ENCODE results near the gene CGNL1.

Gene CGNL1

GRCh38 chr15:57503911-57504598, 127.8 kb downstream of the CGNL1 start:
- no peak for DNase-seq

DNA sequence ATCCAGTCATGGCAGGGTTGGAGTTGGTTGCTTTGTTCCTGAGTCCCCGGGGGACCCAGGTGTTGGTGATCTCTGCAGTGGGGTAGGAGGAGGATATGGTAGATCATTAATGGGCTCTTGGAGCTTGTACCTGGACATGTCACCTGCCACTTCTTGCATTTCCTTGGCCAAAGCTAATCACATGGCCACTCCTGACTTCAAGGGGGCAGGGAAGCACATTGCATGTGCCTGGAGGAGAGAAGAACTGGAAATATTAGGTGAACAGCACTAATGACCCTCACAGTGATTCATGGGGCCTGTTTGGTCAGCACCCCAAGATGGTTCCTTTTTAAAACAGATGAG, 128.3 kb downstream of the CGNL1 start:
- DNase-seq = no peak

GRCh38 chr15:57505056-57505715, 128.9 kb downstream of the CGNL1 start:
- no peak for DNase-seq

GRCh38 chr15:57505949-57506391, 129.7 kb downstream of the CGNL1 start:
- no peak for DNase-seq

GRCh38 chr15:57506422-57506821, 130.1 kb downstream of the CGNL1 start:
- no peak for DNase-seq

DNA sequence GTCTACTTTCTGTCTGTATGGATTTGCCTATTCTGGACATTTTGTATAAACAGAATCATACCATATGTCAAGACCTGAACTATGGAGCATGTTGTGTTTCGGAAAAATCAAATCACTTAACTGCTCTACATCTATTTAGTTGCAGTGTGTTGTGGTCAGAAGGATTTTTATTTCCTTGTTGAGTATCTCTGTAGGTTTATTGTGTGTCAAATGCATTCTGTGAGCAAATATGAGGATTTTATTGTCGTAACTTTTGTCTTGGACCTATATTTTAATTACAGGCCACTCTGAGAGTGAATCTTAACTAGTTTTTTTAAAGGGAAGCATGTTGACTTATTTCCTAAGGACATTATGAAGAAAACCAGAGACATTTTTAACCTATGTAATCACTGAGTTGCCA, 130.8 kb downstream of the CGNL1 start:
- no peak for DNase-seq

GRCh38 chr15:57509126-57509525, 132.8 kb downstream of the CGNL1 start:
- no peak for DNase-seq

- no peak for DNase-seq
These were observed 133.7 kb downstream of the CGNL1 start for GRCh38 chr15:57509965-57510364.

- DNase-seq = no peak
These were observed 134.3 kb downstream of the CGNL1 start for GRCh38 chr15:57510647-57511046.

DNA sequence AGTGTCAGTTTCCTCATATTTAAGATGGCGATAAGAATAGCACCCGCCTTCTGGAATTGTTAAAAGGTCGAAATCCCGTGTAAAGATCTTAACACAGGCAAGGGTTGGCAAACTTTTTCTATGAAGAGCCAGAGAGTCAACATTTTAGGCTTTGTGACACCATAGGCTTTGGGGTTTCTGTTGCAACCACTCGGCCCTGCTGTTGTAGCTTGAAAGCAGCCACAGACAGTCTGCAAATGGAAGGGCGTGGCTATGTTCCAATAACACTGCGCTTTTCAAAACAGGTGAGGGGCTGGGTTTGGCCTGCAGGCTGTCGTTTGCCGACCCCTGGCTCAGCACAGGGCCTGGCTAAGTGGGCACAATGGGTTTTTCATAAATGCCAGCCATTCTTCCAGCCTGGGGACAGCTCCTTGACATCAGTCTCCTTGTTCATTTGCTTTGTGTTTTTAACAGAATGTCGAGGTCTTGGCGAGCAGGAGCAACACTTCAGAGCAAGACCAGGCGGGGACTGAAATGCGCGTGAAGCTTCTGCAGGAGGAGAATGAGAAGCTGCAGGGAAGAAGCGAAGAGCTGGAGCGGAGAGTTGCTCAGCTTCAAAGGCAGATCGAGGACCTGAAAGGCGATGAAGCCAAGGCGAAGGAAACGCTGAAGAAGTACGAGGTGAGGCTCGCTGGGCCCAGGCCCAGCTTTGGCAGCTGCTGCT, 140.2 kb downstream of the CGNL1 start:
- no peak for DNase-seq

DNA sequence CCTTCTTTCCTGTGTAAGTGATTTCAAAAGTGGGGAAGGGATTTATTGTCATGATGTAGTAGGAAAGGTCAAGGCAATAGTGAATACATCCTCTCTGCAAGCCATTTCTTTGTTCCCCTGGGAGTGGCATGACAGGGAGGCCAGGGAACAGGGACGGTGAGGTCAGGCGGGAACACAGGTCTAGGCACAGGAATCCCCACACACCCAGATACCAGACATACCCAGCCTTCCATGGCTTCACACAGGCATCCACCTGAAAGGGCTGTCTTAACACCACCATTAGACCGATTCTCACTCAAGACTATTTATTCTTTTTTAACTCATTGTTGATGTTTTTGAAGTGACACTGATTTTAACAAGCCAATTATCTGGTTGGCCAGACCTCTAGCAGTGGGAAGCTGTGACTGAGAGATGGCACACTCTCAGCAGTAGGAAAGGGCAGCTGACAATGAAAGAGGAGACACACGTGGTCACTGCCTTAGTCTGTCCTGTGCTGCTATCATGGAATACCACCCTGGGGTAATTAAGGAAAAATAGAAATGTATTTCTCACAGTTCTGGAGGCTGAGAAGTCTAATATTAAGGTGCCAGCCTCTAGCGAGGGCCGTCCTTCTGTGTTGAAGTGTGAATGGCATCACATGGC, 140.8 kb downstream of the CGNL1 start:
- DNase-seq = no peak

DNA sequence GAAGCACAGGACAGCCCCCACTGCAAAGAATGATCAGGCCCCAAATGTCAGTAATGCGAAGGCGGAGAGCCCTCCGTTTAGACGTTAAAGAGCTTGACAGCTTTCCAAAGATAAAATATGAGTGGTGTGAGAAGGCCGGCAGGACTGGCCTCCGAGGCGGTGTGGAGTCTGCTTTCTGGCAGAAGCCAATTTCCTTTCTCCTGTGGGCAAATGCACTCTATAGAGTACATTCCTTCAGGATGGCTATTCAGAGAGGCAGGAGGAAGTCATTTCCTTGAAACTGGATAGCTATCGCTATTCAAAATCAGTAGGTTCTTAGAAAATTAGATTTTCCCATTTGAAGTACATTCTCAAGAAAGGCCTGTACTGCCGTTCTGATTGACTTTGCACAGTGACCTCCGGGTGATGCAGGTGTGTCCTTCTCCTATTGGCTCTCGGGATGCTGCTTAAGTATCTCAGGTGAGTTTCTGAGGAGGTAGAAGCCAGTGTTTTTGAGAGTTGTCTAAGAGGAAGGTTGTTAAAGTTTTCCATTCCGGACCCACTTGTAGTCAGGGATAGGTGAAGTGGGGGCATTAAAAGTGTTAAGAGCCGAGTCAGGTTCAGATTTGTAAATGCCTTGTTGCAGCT, 142.6 kb downstream of the CGNL1 start:
- DNase-seq = no peak

DNA sequence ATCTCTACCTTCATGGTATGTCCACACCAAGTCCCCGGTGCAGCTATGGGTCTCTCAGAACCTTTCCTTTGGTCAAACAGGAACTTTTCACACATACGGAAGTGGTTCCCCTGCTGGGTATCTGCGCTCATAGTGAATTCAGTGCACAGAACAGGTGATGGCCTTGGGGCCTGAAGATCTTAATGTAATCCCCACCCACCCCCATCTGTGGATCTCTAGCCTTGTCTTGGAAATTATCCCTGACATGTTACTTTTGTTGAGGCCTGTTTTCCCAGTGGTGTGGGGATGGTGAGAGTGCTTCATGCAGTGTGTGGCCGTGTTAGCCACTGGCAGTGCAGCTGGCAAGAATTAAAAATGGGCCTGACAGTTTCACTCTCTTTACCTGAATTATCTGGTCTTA, 143.5 kb downstream of the CGNL1 start:
- DNase-seq = no peak

DNA sequence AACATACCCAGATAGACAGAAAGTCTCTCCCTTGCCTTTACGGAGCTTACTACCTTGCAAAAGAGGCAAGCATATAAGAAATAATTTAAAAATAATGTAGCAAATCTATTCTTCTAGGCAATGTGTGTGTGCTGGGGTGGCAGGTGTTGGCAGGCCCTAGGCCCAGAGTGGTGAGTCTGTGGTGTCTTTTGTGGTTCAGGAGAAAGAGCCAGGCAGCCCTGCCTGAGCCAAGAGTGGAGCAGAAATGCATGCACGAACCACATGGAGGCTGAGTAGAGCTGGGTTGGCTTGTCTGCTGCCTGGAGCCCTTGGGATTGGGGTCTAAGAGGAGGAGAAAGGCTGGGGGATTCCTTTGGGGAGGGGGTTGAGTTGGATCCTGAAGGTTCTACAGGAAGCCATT, 145.2 kb downstream of the CGNL1 start:
- DNase-seq = no peak

- no peak for DNase-seq
These were observed 145.8 kb downstream of the CGNL1 start for GRCh38 chr15:57522148-57522547.

GRCh38 chr15:57525581-57525980, 149.3 kb downstream of the CGNL1 start:
- no peak for DNase-seq

DNA sequence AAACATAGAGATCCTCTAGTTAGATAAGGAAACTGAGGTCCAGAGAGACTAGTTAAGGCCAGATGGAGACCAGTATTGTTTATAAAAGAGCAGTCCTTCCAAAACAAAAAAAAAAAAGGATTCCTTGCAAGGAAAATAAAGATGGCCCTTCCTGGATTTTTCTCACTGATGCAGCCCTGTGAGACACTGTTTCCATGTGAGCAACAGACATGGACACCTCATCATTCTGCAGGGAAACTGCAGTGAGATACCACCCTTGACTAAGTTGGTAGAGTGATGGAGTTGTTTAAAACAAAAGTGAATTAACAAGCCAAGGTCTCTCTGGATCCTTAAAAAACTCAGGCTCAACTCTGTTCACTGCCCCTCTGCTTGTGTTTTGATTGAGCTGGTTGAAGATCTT, 149.8 kb downstream of the CGNL1 start:
- DNase-seq = no peak

DNA sequence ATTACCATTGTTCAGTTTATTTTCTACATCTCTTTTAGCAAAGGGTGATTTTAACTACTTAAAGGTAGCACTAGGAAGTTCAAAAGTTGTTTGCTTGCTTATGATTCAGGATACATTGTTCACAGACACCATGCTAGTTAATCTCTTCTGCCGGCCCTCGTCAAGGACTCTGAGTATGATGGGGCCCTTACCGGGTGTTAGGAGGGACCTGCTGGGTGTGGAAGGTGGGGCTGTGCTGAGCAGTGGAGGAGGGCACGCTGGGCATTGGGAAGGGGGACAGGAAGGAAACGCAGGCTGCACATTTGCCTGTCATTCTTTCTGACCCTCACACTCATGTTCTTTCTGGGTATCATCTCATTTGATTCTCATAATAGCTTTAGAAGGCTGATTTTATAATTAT, 150.3 kb downstream of the CGNL1 start:
- DNase-seq = no peak

GRCh38 chr15:57527382-57528091, 151.2 kb downstream of the CGNL1 start:
- no peak for DNase-seq

GRCh38 chr15:57528940-57529565, 152.7 kb downstream of the CGNL1 start:
- DNase-seq = no peak

DNA sequence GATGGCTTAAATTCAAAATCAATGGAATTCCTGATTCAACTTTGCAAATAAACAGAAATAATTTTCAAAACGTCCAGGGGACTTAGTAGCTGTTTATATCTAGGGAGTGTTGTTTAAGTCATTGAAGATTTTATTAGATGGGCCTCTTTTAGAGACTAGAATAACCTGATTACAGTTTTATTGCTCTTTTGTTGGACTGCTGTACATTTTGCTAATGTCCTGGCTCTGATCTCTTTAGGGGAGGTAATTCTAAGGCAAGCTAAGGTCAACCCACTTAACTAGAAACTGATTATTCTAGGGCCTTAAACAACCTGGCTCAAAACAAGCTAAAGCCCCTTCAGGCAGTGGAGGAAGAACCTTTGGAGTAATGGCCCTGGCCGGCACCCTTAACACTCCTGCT, 153.4 kb downstream of the CGNL1 start:
- DNase-seq = no peak
